ENCODE measurements around the gene MPP3. TPM values are rescaled to one million over a fixed set of nuclear protein-coding genes. Genes with fewer than 3 reads are reported as not detected.
A peak's percentile ranks its signal among the peaks of the same experiment; 100 is the strongest.

The MPP3 gene
- 0.94 TPM for total RNA-seq (2013)
- polyA plus RNA-seq: 1 to 10 TPM in 1 of 3 donors, not detected in 2; 1.5 TPM
- polyA minus RNA-seq: 1.6 and 2.6 TPM in 2 replicates
- total RNA-seq: 0.37 to 3.2 (median 0.70) reads per million in 11 experiments

- WGBS (ENCODE audit: insufficient coverage): under 1% methylated on average over 67 of the region's 87 CpGs
- DNase-seq: peak; percentile 14 to 19 (median 14)
- intact Hi-C loops (cut with micrococcal nuclease): no loop called here
- peak within 1 kb of the TSS; percentile 86 for H2AFZ ChIP-seq (ENCODE audit: insufficient read depth, low read depth, low read length, poor library complexity, severe bottlenecking)
- no peaks in the 10 kb centered on the region for H3K9me3 ChIP-seq (replicated peaks in 1 of 2; ENCODE audit: control insufficient read depth in 1 of 2, insufficient read depth in 1 of 2, low read length in 2 of 2)
- H3K4me2 ChIP-seq (replicated peaks; ENCODE audit: extremely low read depth, low read length, poor library complexity, severe bottlenecking): peak within 1 kb of the TSS; percentile 98
- no peaks in the 10 kb centered on the region for H4K20me1 ChIP-seq (ENCODE audit: insufficient read depth, low read length)
- Mint-ChIP-seq H3K4me3 (peak within 1 kb of the TSS; percentile 79 to 90), H3K27ac (peak within 1 kb of the TSS in 2 of 7 donors; percentile 33 to 52), H3K36me3 (peaks cover 4% of the 10 kb centered on the region in 2 donors), H3K27me3 (ENCODE audit: low read depth in 3 of 3) (peaks cover 28 to 32% (median 29%) of the 10 kb centered on the region in 3 donors), H3K9me3 (peaks cover 0 to 1% (median 0%) of the 10 kb centered on the region in 7 donors), H3K4me1 (peaks cover 17% of the 10 kb centered on the region)
- H3K4me1 ChIP-seq (ENCODE audit: control insufficient read depth in 1 of 2, insufficient read depth in 2 of 2, low read length in 2 of 2): peaks cover 14 to 18% of the 10 kb centered on the region in 2 donors
- H3K27me3 ChIP-seq (ENCODE audit: control insufficient read depth in 2 of 2, insufficient read depth in 2 of 2, low read length in 2 of 2): peaks cover 0 to 26% of the 10 kb centered on the region in 2 donors
- H3K79me2 ChIP-seq (ENCODE audit: insufficient read depth, low read length): no peaks in the 10 kb centered on the region
- TF ChIP-seq CTCF (IDR thresholded peaks at IDR 0.05): no peak
- H3K27ac ChIP-seq (ENCODE audit: low read depth in 1 of 2, low read length in 2 of 2): no peak within 1 kb of the TSS
- H3K9ac ChIP-seq (ENCODE audit: insufficient read depth, low read length, poor library complexity, severe bottlenecking): peak within 1 kb of the TSS; percentile 63
- no peaks in the 10 kb centered on the region for H3K36me3 ChIP-seq (replicated peaks in 1 of 2; ENCODE audit: control insufficient read depth in 1 of 2, insufficient read depth in 2 of 2, low read length in 2 of 2)
- peak within 1 kb of the TSS; percentile 44 to 79 (median 51) for H3K4me3 ChIP-seq (replicated peaks in 1 of 3; ENCODE audit: low read depth in 2 of 3, low read length in 3 of 3)
Measured at GRCh38 chr17:43832976-43833829, at the start of gene MPP3. Gene MPP3 (minus strand): TSS chr17:43833146. CDS start chr17:43831906, 1,240 bp downstream.

GRCh38 chr17:43881758-43882505, 49.0 kb upstream of the MPP3 start:
- DNase-seq: no peak
- no peak overlapping the region for H3K4me3 Mint-ChIP-seq

More at GRCh38 chr17:43881758-43882505, 49.0 kb upstream of the MPP3 start:
- Histone ChIP-seq H3K79me2 (ENCODE audit: insufficient read depth, low read length) (no peaks in the 10 kb centered on the region), H2AFZ (ENCODE audit: insufficient read depth, low read depth, low read length, poor library complexity, severe bottlenecking) (no peak overlapping the region), H3K9me3 (replicated peaks in 1 of 2; ENCODE audit: control insufficient read depth in 1 of 2, insufficient read depth in 1 of 2, low read length in 2 of 2) (no peaks in the 10 kb centered on the region), H3K27me3 (ENCODE audit: control insufficient read depth in 2 of 2, insufficient read depth in 2 of 2, low read length in 2 of 2) (no peaks in the 10 kb centered on the region), H3K36me3 (replicated peaks in 1 of 2; ENCODE audit: control insufficient read depth in 1 of 2, insufficient read depth in 2 of 2, low read length in 2 of 2) (no peaks in the 10 kb centered on the region), H4K20me1 (ENCODE audit: insufficient read depth, low read length) (no peaks in the 10 kb centered on the region), H3K4me2 (replicated peaks; ENCODE audit: extremely low read depth, low read length, poor library complexity, severe bottlenecking) (no peak overlapping the region), H3K9ac (ENCODE audit: insufficient read depth, low read length, poor library complexity, severe bottlenecking) (no peak overlapping the region), H3K4me3 (replicated peaks in 1 of 3; ENCODE audit: low read depth in 2 of 3, low read length in 3 of 3) (no peak overlapping the region), H3K27ac (ENCODE audit: low read depth in 1 of 2, low read length in 2 of 2) (no peak overlapping the region), H3K4me1 (ENCODE audit: control insufficient read depth in 1 of 2, insufficient read depth in 2 of 2, low read length in 2 of 2) (no peaks in the 10 kb centered on the region)
- 98% methylated on average over 11 of the region's 27 CpGs for WGBS (ENCODE audit: insufficient coverage)
- no peak overlapping the region for H3K27ac Mint-ChIP-seq
- H3K27me3 Mint-ChIP-seq (ENCODE audit: low read depth in 3 of 3): peaks cover 3 to 13% (median 6%) of the 10 kb centered on the region in 3 donors
- peaks cover 3% of the 10 kb centered on the region for H3K4me1 Mint-ChIP-seq
- no peaks in the 10 kb centered on the region for H3K9me3 Mint-ChIP-seq
- TF ChIP-seq CTCF (IDR thresholded peaks at IDR 0.05): no peak
- intact Hi-C loops (cut with micrococcal nuclease): no loop called here
- H3K36me3 Mint-ChIP-seq: no peaks in the 10 kb centered on the region

Data from CD14-positive monocyte (primary cell).